ENCODE data around the gene MIXL1. TPM values are rescaled to one million over a fixed set of nuclear protein-coding genes. Genes with fewer than 3 reads are reported as not detected.
"Not testable (repeated sequence)": the region's sequence is repeated elsewhere in the genome, so short reads cannot be mapped to it uniquely, and the experiment has no call there.

MIXL1 gene
- total and polyA plus RNA-seq, 4 experiments from 2014 or later, result not detected

DNA sequence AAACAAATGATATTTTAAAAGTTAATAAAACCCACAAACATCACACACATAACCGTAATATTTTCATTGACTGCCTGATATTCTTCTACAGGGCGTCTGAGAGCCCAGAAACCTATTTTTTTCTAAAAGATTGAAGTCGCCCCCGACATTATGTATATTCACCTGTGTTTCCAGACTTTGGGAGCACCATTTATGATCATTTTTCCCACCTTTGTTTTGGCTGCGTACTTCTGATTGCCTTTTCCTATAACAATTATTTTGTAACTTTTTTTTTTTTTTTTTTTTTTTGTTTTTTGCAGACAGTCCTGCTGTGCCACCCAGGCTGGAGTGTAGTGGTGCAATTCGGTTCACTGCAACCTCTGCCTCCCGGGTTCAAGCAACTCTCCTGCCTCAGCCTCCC lies 36.1 kb upstream of the MIXL1 start:
- POLR2A ChIA-PET (ENCODE audit: partially characterized antibody), result interaction anchor here (1.0 kb wide), 3 partner anchors 104 to 187 kb away, joined by 3 to 4 read pairs (median 4); partner anchors contain the start of gene H3-3A
- Histone ChIP-seq H3K36me3 (ENCODE audit: insufficient read depth, low read length) (no peaks in the 10 kb centered on the region), H3K4me3 (ENCODE audit: low read length in 2 of 2) (peak overlapping the region in 1 of 2 donors; percentile 99), H3K4me1 (ENCODE audit: insufficient read depth, low read length) (peaks cover 34% of the 10 kb centered on the region), H3K27me3 (ENCODE audit: insufficient read depth, low read length) (no peaks in the 10 kb centered on the region), H3K27ac (ENCODE audit: low read depth, low read length) (peak overlapping the region; percentile 70), H3K9me3 (ENCODE audit: control insufficient read depth in 1 of 2, low read length in 2 of 2) (no peaks in the 10 kb centered on the region)
- H3K36me3 Mint-ChIP-seq, result peaks cover 8 to 16% of the 10 kb centered on the region in 2 donors
- H3K9me3 Mint-ChIP-seq, result no peaks in the 10 kb centered on the region
- peak overlapping the region; percentile 91 to 95 (median 94) for H3K4me3 Mint-ChIP-seq
- CTCF ChIA-PET (ENCODE audit: partially characterized antibody), result interaction anchor here (1.1 to 1.2 kb wide), 2 partner anchors 10 to 62 kb away, joined by 4 to 5 read pairs; no protein-coding TSS in a partner anchor
- H3K4me1 Mint-ChIP-seq, result peaks cover 17 to 30% (median 23%) of the 10 kb centered on the region in 4 donors
- H3K27me3 Mint-ChIP-seq, result no peaks in the 10 kb centered on the region
- peak overlapping the region in 6 of 7 donors; percentile 53 to 97 (median 82) for H3K27ac Mint-ChIP-seq
- no peak for DNase-seq
- intact Hi-C loops (cut with micrococcal nuclease), result loop anchor here (2.0 to 5.0 kb wide), 4 partner anchors 120 to 721 kb away; partner anchors contain the start of genes LIN9, PARP1 and SDE2

DNA sequence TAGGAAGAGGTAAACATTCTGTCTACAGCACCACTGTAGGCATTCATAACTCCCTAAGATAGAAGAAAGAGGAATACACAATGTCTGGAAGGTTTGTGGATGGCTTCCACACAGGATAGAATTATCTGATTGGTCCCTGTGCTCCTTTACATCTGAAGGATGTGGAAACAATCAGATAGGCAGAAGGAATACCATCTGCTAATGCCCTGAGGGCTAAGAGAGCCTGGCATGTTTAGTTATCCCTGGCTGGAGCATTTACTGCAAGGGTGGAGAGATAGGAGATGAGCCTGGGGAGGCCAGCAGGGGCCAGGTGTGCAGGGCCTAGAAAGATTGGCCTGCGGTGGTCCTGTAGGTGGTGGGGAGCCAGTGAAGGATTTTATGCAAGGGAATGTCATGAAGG lies 28.3 kb upstream of the MIXL1 start:
- no peak overlapping the region for H3K4me3 Mint-ChIP-seq
- intact Hi-C loops (cut with micrococcal nuclease), result no loop called here

DNA sequence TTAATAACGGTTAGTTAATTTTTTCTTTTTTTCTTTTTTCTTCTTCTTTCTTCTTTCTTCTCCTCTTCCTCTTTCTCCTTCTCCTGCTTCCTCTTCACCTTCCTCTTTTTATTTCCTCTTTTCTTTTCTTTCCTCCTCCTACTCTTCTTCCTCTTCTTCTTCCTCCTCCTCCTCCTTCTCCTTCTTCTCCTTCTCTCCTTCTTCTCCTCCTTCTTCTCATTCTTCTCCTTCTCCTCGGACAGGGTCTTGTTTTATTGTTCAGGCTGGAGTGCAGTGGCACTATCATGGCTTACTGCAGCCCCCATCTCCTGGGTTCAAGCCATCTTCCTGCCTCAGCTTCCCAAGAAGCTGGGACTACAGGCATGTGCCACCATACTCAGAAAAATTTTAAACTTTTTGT lies 23.5 kb upstream of the MIXL1 start:
- peaks cover 3 to 14% of the 10 kb centered on the region in 2 donors for H3K27me3 Mint-ChIP-seq
- intact Hi-C loops (cut with micrococcal nuclease), result no loop called here

More for the DNA sequence above, 28.3 kb upstream of the MIXL1 start:
- Histone ChIP-seq H3K27ac (ENCODE audit: low read depth, low read length) (no peak overlapping the region), H3K4me3 (ENCODE audit: low read length in 2 of 2) (no peak overlapping the region), H3K27me3 (ENCODE audit: insufficient read depth, low read length) (no peaks in the 10 kb centered on the region), H3K9me3 (ENCODE audit: control insufficient read depth in 1 of 2, low read length in 2 of 2) (no peaks in the 10 kb centered on the region), H3K36me3 (ENCODE audit: insufficient read depth, low read length) (no peaks in the 10 kb centered on the region), H3K4me1 (ENCODE audit: insufficient read depth, low read length) (no peaks in the 10 kb centered on the region)
- Mint-ChIP-seq H3K4me1 (peaks cover 0 to 2% (median 0%) of the 10 kb centered on the region in 4 donors), H3K36me3 (no peaks in the 10 kb centered on the region), H3K9me3 (no peaks in the 10 kb centered on the region), H3K27me3 (peaks cover 0 to 9% of the 10 kb centered on the region in 2 donors), H3K27ac (peak overlapping the region in 1 of 7 donors; percentile 48)
- CTCF ChIA-PET (ENCODE audit: partially characterized antibody), result interaction anchor here (1.1 to 10.2 kb wide), 5 partner anchors 12 to 138 kb away, joined by 3 to 207 read pairs (median 21); no protein-coding TSS in a partner anchor
- POLR2A ChIA-PET (ENCODE audit: partially characterized antibody), result no interaction called here
- DNase-seq, result no peak

GRCh38 chr1:226201029-226201593 lies 22.4 kb upstream of the MIXL1 start:
- H3K36me3 Mint-ChIP-seq, result no peaks in the 10 kb centered on the region
- no peaks in the 10 kb centered on the region for H3K9me3 Mint-ChIP-seq
- intact Hi-C loops (cut with micrococcal nuclease), result no loop called here
- peaks cover 0 to 2% (median 0%) of the 10 kb centered on the region in 4 donors for H3K4me1 Mint-ChIP-seq
- no peak for DNase-seq
- CTCF ChIA-PET (ENCODE audit: partially characterized antibody), result interaction anchor here (0.9 to 10.2 kb wide), 6 partner anchors 41 to 136 kb away, joined by 3 to 207 read pairs (median 4); no protein-coding TSS in a partner anchor
- POLR2A ChIA-PET (ENCODE audit: partially characterized antibody), result no interaction called here
- no peak overlapping the region for H3K27ac Mint-ChIP-seq
- H3K4me3 Mint-ChIP-seq, result no peak overlapping the region
- H3K27me3 Mint-ChIP-seq, result peaks cover 3 to 12% of the 10 kb centered on the region in 2 donors
- H3K36me3 ChIP-seq (ENCODE audit: insufficient read depth, low read length), result no peaks in the 10 kb centered on the region
- H3K27me3 ChIP-seq (ENCODE audit: insufficient read depth, low read length), result no peaks in the 10 kb centered on the region
- H3K9me3 ChIP-seq (ENCODE audit: control insufficient read depth in 1 of 2, low read length in 2 of 2), result no peaks in the 10 kb centered on the region
- H3K27ac ChIP-seq (ENCODE audit: low read depth, low read length), result no peak overlapping the region
- H3K4me1 ChIP-seq (ENCODE audit: insufficient read depth, low read length), result no peaks in the 10 kb centered on the region
- no peak overlapping the region for H3K4me3 ChIP-seq (ENCODE audit: low read length in 2 of 2)

More for the DNA sequence above, 23.5 kb upstream of the MIXL1 start:
- ChIA-PET CTCF (ENCODE audit: partially characterized antibody) (interaction anchor here (0.9 to 10.2 kb wide), 7 partner anchors 9 to 135 kb away, joined by 3 to 207 read pairs (median 4); no protein-coding TSS in a partner anchor), POLR2A (ENCODE audit: partially characterized antibody) (no interaction called here)
- H3K4me3 ChIP-seq (ENCODE audit: low read length in 2 of 2), result no peak overlapping the region
- Mint-ChIP-seq H3K4me1 (peaks cover 0 to 2% (median 0%) of the 10 kb centered on the region in 4 donors), H3K9me3 (no peaks in the 10 kb centered on the region), H3K36me3 (no peaks in the 10 kb centered on the region), H3K27ac (no peak overlapping the region), H3K4me3 (no peak overlapping the region)
- H3K27ac ChIP-seq (ENCODE audit: low read depth, low read length), result no peak overlapping the region
- no peaks in the 10 kb centered on the region for H3K27me3 ChIP-seq (ENCODE audit: insufficient read depth, low read length)
- no peaks in the 10 kb centered on the region for H3K36me3 ChIP-seq (ENCODE audit: insufficient read depth, low read length)
- H3K9me3 ChIP-seq (ENCODE audit: control insufficient read depth in 1 of 2, low read length in 2 of 2), result no peaks in the 10 kb centered on the region
- DNase-seq, result no peak
- no peaks in the 10 kb centered on the region for H3K4me1 ChIP-seq (ENCODE audit: insufficient read depth, low read length)

- Histone ChIP-seq H3K27me3 (ENCODE audit: insufficient read depth, low read length) (no peaks in the 10 kb centered on the region), H3K36me3 (ENCODE audit: insufficient read depth, low read length) (no peaks in the 10 kb centered on the region), H3K9me3 (ENCODE audit: control insufficient read depth in 1 of 2, low read length in 2 of 2) (no peaks in the 10 kb centered on the region), H3K27ac (ENCODE audit: low read depth, low read length) (no peak overlapping the region), H3K4me1 (ENCODE audit: insufficient read depth, low read length) (no peaks in the 10 kb centered on the region), H3K4me3 (ENCODE audit: low read length in 2 of 2) (no peak overlapping the region)
- H3K27ac Mint-ChIP-seq, result no peak overlapping the region
- H3K27me3 Mint-ChIP-seq, result peaks cover 3 to 10% of the 10 kb centered on the region in 2 donors
- ChIA-PET CTCF (ENCODE audit: partially characterized antibody) (interaction anchor here (0.7 to 10.2 kb wide), 6 partner anchors 8 to 838 kb away, joined by 3 to 207 read pairs (median 4); no protein-coding TSS in a partner anchor), POLR2A (ENCODE audit: partially characterized antibody) (no interaction called here)
- H3K4me1 Mint-ChIP-seq, result no peaks in the 10 kb centered on the region
- intact Hi-C loops (cut with micrococcal nuclease), result no loop called here
- no peak for DNase-seq
- no peaks in the 10 kb centered on the region for H3K36me3 Mint-ChIP-seq
- H3K9me3 Mint-ChIP-seq, result no peaks in the 10 kb centered on the region
- H3K4me3 Mint-ChIP-seq, result no peak overlapping the region
Observed at GRCh38 chr1:226202246-226202645, 21.2 kb upstream of the MIXL1 start.

GRCh38 chr1:226202666-226203065 lies 20.8 kb upstream of the MIXL1 start:
- H3K4me1 ChIP-seq (ENCODE audit: insufficient read depth, low read length); H3K9me3 Mint-ChIP-seq; H3K27ac Mint-ChIP-seq; intact Hi-C loops (cut with micrococcal nuclease); H3K36me3 Mint-ChIP-seq; H3K27me3 ChIP-seq (ENCODE audit: insufficient read depth, low read length); H3K36me3 ChIP-seq (ENCODE audit: insufficient read depth, low read length); DNase-seq; POLR2A ChIA-PET (ENCODE audit: partially characterized antibody); H3K27ac ChIP-seq (ENCODE audit: low read depth, low read length); H3K4me3 Mint-ChIP-seq; H3K9me3 ChIP-seq (ENCODE audit: control insufficient read depth in 1 of 2, low read length in 2 of 2); H3K4me3 ChIP-seq (ENCODE audit: low read length in 2 of 2); H3K4me1 Mint-ChIP-seq: not testable (repeated sequence)
- H3K27me3 Mint-ChIP-seq, result peaks cover 3 to 10% of the 10 kb centered on the region in 2 donors
- CTCF ChIA-PET (ENCODE audit: partially characterized antibody), result interaction anchor here (0.7 to 10.2 kb wide), 6 partner anchors 9 to 838 kb away, joined by 3 to 207 read pairs (median 4); no protein-coding TSS in a partner anchor

- Mint-ChIP-seq H3K27ac (no peak overlapping the region), H3K4me3 (no peak overlapping the region), H3K4me1 (no peaks in the 10 kb centered on the region), H3K27me3 (peaks cover 3 to 10% of the 10 kb centered on the region in 2 donors), H3K9me3 (no peaks in the 10 kb centered on the region), H3K36me3 (no peaks in the 10 kb centered on the region)
- Histone ChIP-seq H3K36me3 (ENCODE audit: insufficient read depth, low read length) (no peaks in the 10 kb centered on the region), H3K4me1 (ENCODE audit: insufficient read depth, low read length) (no peaks in the 10 kb centered on the region), H3K9me3 (ENCODE audit: control insufficient read depth in 1 of 2, low read length in 2 of 2) (no peaks in the 10 kb centered on the region), H3K27me3 (ENCODE audit: insufficient read depth, low read length) (no peaks in the 10 kb centered on the region), H3K4me3 (ENCODE audit: low read length in 2 of 2) (no peak overlapping the region), H3K27ac (ENCODE audit: low read depth, low read length) (no peak overlapping the region)
- ChIA-PET POLR2A (ENCODE audit: partially characterized antibody) (no interaction called here), CTCF (ENCODE audit: partially characterized antibody) (interaction anchor here (1.2 to 10.2 kb wide), 3 partner anchors 9 to 138 kb away, joined by 3 to 207 read pairs (median 4); no protein-coding TSS in a partner anchor)
- DNase-seq, result no peak
- intact Hi-C loops (cut with micrococcal nuclease), result no loop called here
Observed at GRCh38 chr1:226203240-226203639, 20.2 kb upstream of the MIXL1 start.
